GM12874 (cell line): ENCODE data around the gene NSUN6.

ENCODE experiments used
- CTCF ChIP-seq: IDR thresholded peaks from 2 replicates; pipeline ENCODE4 v1.5.1; 2011; ENCODE audit warnings: low read depth, mild to moderate bottlenecking, control low read depth, low read length, moderate library complexity; ENCODE audit not compliant: insufficient read depth

NSUN6 gene

GRCh38 chr10:18497806-18498369 is 153.5 kb downstream of the NSUN6 start:
- TF ChIP-seq CTCF, result no peak
